Naive thymus-derived CD4-positive, alpha-beta T cell (primary cell): ENCODE results near the gene LCE3D. TPM values are rescaled to one million over a fixed set of nuclear protein-coding genes. Genes with fewer than 3 reads are reported as not detected.
"Not testable (repeated sequence)": the region's sequence is repeated elsewhere in the genome, so short reads cannot be mapped to it uniquely, and the experiment has no call there.

Source experiments
- ATAC-seq: fragments of 150-1000 bp; cut with Tn5 transposase; 2 replicates; pipeline ENCODE4 v1.10.0; 2021; ENCODE audit warnings: mild to moderate bottlenecking, moderate library complexity
- CTCF ChIA-PET: fragments of 350-600 bp; sonication (Branson Sonifier 250); formaldehyde crosslinking; loops from one replicate; lab custom pipeline; 2021; ENCODE audit warnings: antibody characterized with exemption; lab: Charles Lee
- POLR2A ChIA-PET: fragments of 350-600 bp; sonication (Branson Sonifier 250); formaldehyde crosslinking; loops from one replicate; lab custom pipeline; 2021; ENCODE audit warnings: antibody characterized with exemption, inconsistent platforms; lab: Charles Lee
- DNase-seq, 9 donors: peaks; one replicate each; pipeline versions ENCODE4 v3.0.0 to v3.0.0-alpha.2; 2020 to 2022; ENCODE audit warnings: mixed read lengths in 1 of 9
- H3K27ac ChIP-seq: one replicate; pipeline ENCODE4 v1.7.0; 2013; ENCODE audit warnings: mild to moderate bottlenecking, low read depth, low read length, moderate library complexity
- H3K27me3 ChIP-seq, 2 donors: one replicate each; pipeline ENCODE4 v1.7.0; 2013; ENCODE audit warnings: low read length in 2 of 2, mild to moderate bottlenecking in 2 of 2, moderate library complexity in 2 of 2; ENCODE audit not compliant: control insufficient read depth in 2 of 2, insufficient read depth in 2 of 2
- H3K36me3 ChIP-seq, 3 experiments: 1 replicate in 2 of 3; 2 replicates in 1 of 3; pipeline ENCODE4 v1.7.0; 2013; ENCODE audit warnings: low read length in 3 of 3, mild to moderate bottlenecking in 3 of 3, moderate library complexity in 1 of 3; ENCODE audit not compliant: insufficient read depth in 3 of 3, control insufficient read depth in 2 of 3
- H3K4me1 ChIP-seq, 2 donors: one replicate each; pipeline ENCODE4 v1.7.0; 2013; ENCODE audit warnings: low read length in 2 of 2, mild to moderate bottlenecking in 2 of 2, moderate library complexity in 1 of 2; ENCODE audit not compliant: control insufficient read depth in 2 of 2, insufficient read depth in 2 of 2
- H3K4me3 ChIP-seq: 2 replicates; pipeline ENCODE4 v1.7.0; 2013; ENCODE audit warnings: mild to moderate bottlenecking, low read length
- H3K9me3 ChIP-seq, 3 experiments: 1 replicate in 2 of 3; 2 replicates in 1 of 3; pipeline ENCODE4 v1.7.0; 2013; ENCODE audit warnings: low read length in 3 of 3; ENCODE audit not compliant: control insufficient read depth in 2 of 3
- H3K27ac Mint-ChIP-seq, 9 donors: one replicate each; pipeline ENCODE4 v1.8.0; 2020 to 2022; ENCODE audit warnings: mixed read lengths in 9 of 9, mild to moderate bottlenecking in 8 of 9, moderate library complexity in 5 of 9, inconsistent platforms in 2 of 9
- H3K27me3 Mint-ChIP-seq, 5 donors: one replicate each; pipeline ENCODE4 v1.8.0; 2021 to 2022; ENCODE audit warnings: mixed read lengths in 5 of 5, mild to moderate bottlenecking in 1 of 5
- H3K36me3 Mint-ChIP-seq, 5 donors: one replicate each; pipeline ENCODE4 v1.8.0; 2020 to 2022; ENCODE audit warnings: mixed read lengths in 5 of 5, mild to moderate bottlenecking in 3 of 5, inconsistent platforms in 1 of 5
- H3K4me1 Mint-ChIP-seq, 7 donors: one replicate each; pipeline ENCODE4 v1.8.0; 2020 to 2022; ENCODE audit warnings: mixed read lengths in 7 of 7, mild to moderate bottlenecking in 3 of 7, inconsistent platforms in 1 of 7
- H3K4me3 Mint-ChIP-seq, 10 donors: one replicate each; pipeline ENCODE4 v1.8.0; 2020 to 2022; ENCODE audit warnings: mild to moderate bottlenecking in 10 of 10, mixed read lengths in 10 of 10, moderate library complexity in 6 of 10, inconsistent platforms in 2 of 10
- H3K9me3 Mint-ChIP-seq, 11 donors: one replicate each; pipeline ENCODE4 v1.8.0; 2020 to 2022; ENCODE audit warnings: mixed read lengths in 11 of 11, mild to moderate bottlenecking in 4 of 11, inconsistent platforms in 1 of 11, moderate library complexity in 1 of 11
- intact Hi-C, 2 donors: fragments of 100-400 bp; cut with micrococcal nuclease; formaldehyde crosslinking; loops; one replicate each; pipeline ENCODE4 v1.15.1; 2023
- polyA plus RNA-seq, 2 donors: library from polyadenylated mRNA; unstranded; fragments of 300-500 nt; fragmentation: Illumina TruSeq; gene quantifications; one replicate each; pipeline ENCODE4 v1.2.3, GENCODE V29; 2021
- total RNA-seq, 6 experiments: library from RNA in 5 of 6; stranded (reverse) in 5 of 6; gene quantifications; 1 replicate in 5 of 6; 2 replicates in 1 of 6; pipeline ENCODE4 v1.2.3 and lab custom pipeline; 2021 to 2026

Gene LCE3D
- total and polyA plus RNA-seq, 7 experiments from 2014 or later: not detected

DNA sequence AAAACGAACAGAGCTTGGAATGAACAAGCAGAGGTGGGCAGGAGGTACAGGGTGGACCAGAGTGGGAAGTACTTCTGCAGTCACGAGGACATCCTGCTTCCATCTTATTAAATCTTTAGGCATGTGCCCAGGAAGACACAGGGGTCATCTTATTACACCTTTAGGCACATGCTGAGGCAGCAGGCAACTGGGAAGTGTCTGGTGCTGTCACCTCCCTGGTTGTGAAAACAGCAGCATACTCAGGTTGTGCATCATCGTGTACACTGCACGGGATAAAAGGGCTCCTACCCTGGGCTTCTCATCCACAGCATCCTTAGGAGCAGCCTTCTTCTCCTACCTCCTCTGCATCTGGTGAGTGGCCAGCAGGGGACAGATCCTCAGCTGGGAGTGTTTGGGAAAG, 19.6 kb upstream of the LCE3D start, which contains the start of gene LCE3C:
Gene LCE3C (plus strand): TSS at position 301 of the 400 bp plus-strand sequence. CDS start 498 bp downstream, outside the sequence.
- Histone ChIP-seq H3K27ac (no peak within 1 kb of the TSS), H3K27me3 (no peaks in the 10 kb centered on the region), H3K36me3 (no peaks in the 10 kb centered on the region), H3K4me3 (no peak within 1 kb of the TSS), H3K4me1 (no peaks in the 10 kb centered on the region), H3K9me3 (no peaks in the 10 kb centered on the region)
- CTCF ChIA-PET: no interaction called here
- intact Hi-C loops: no loop called here
- no peak within 1 kb of the TSS for H3K27ac Mint-ChIP-seq
- no peak for DNase-seq
- H3K9me3 Mint-ChIP-seq: peaks cover 0 to 13% (median 0%) of the 10 kb centered on the region in 11 donors
- POLR2A ChIA-PET: no interaction called here
- ATAC-seq: no peak
- no peaks in the 10 kb centered on the region for H3K4me1 Mint-ChIP-seq
- H3K27me3 Mint-ChIP-seq: peaks cover 0 to 40% (median 9%) of the 10 kb centered on the region in 5 donors
- H3K36me3 Mint-ChIP-seq: peaks cover 0 to 5% (median 0%) of the 10 kb centered on the region in 5 donors
- H3K4me3 Mint-ChIP-seq: no peak within 1 kb of the TSS

- Histone ChIP-seq H3K4me3 (no peak overlapping the region), H3K27me3 (no peaks in the 10 kb centered on the region), H3K9me3 (no peaks in the 10 kb centered on the region), H3K4me1 (no peaks in the 10 kb centered on the region), H3K36me3 (no peaks in the 10 kb centered on the region), H3K27ac (no peak overlapping the region)
- DNase-seq (no peak), ATAC-seq (no peak)
- H3K4me3 Mint-ChIP-seq: no peak overlapping the region
- ChIA-PET CTCF (no interaction called here), POLR2A (no interaction called here)
- H3K27ac Mint-ChIP-seq: no peak overlapping the region
- peaks cover 0 to 13% (median 0%) of the 10 kb centered on the region in 11 donors for H3K9me3 Mint-ChIP-seq
- intact Hi-C loops: no loop called here
- no peaks in the 10 kb centered on the region for H3K4me1 Mint-ChIP-seq
- H3K36me3 Mint-ChIP-seq: peaks cover 0 to 5% (median 0%) of the 10 kb centered on the region in 5 donors
- peaks cover 0 to 27% (median 9%) of the 10 kb centered on the region in 5 donors for H3K27me3 Mint-ChIP-seq
These were observed 16.7 kb upstream of the LCE3D start for GRCh38 chr1:152596986-152597385.

- Mint-ChIP-seq H3K27me3 (peaks cover 0 to 23% (median 8%) of the 10 kb centered on the region in 5 donors), H3K36me3 (no peaks in the 10 kb centered on the region), H3K9me3 (peaks cover 0 to 8% (median 1%) of the 10 kb centered on the region in 11 donors), H3K4me3 (no peak overlapping the region), H3K27ac (no peak overlapping the region), H3K4me1 (no peaks in the 10 kb centered on the region)
- Histone ChIP-seq H3K9me3 (no peaks in the 10 kb centered on the region), H3K4me1 (no peaks in the 10 kb centered on the region), H3K27me3 (no peaks in the 10 kb centered on the region), H3K36me3 (no peaks in the 10 kb centered on the region), H3K4me3 (no peak overlapping the region), H3K27ac (no peak overlapping the region)
- intact Hi-C loops: no loop called here
- ChIA-PET CTCF (no interaction called here), POLR2A (no interaction called here)
- ATAC-seq: no peak
- no peak for DNase-seq
These were observed 5.3 kb upstream of the LCE3D start for GRCh38 chr1:152585586-152585985.

DNA sequence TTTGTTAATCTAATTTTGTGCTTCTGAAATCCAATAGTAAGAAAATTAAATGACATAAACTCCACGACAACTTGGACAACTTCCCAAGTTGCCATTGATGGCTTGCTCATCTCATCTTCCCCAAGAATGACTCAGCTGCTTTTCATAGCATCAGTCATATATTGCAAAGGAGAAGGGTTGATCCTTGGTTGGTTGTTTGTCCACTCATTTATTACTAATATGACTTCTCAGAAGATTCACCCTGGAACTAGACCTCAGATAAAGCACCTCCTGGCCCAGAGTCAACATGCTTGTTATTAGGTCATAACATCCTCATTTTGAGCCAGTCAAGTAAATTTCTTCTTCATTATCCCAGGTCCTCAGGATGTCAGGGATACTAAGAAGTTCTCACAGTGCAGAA, 2.3 kb upstream of the LCE3D start:
- H3K36me3 ChIP-seq: no peaks in the 10 kb centered on the region
- intact Hi-C loops: no loop called here
- H3K4me3 ChIP-seq: no peak overlapping the region
- peaks cover 4 to 35% (median 19%) of the 10 kb centered on the region in 5 donors for H3K27me3 Mint-ChIP-seq
- ATAC-seq: no peak
- peaks cover 0 to 8% (median 0%) of the 10 kb centered on the region in 11 donors for H3K9me3 Mint-ChIP-seq
- peaks cover 0 to 3% of the 10 kb centered on the region in 2 donors for H3K27me3 ChIP-seq
- ChIA-PET CTCF (no interaction called here), POLR2A (no interaction called here)
- no peaks in the 10 kb centered on the region for H3K9me3 ChIP-seq
- H3K27ac Mint-ChIP-seq: no peak overlapping the region
- no peak overlapping the region for H3K27ac ChIP-seq
- H3K4me1 Mint-ChIP-seq: peaks cover 0 to 5% (median 0%) of the 10 kb centered on the region in 7 donors
- H3K4me3 Mint-ChIP-seq: no peak overlapping the region
- no peaks in the 10 kb centered on the region for H3K36me3 Mint-ChIP-seq
- no peaks in the 10 kb centered on the region for H3K4me1 ChIP-seq
- DNase-seq: no peak

- H3K4me1 ChIP-seq, ATAC-seq, CTCF ChIA-PET, H3K27ac ChIP-seq, H3K36me3 ChIP-seq, H3K9me3 ChIP-seq, H3K27me3 ChIP-seq, intact Hi-C loops, POLR2A ChIA-PET, H3K36me3 Mint-ChIP-seq, DNase-seq, H3K9me3 Mint-ChIP-seq, H3K4me3 Mint-ChIP-seq, H3K27ac Mint-ChIP-seq, H3K4me3 ChIP-seq, H3K4me1 Mint-ChIP-seq: not testable (repeated sequence)
- H3K27me3 Mint-ChIP-seq: peaks cover 7 to 40% (median 21%) of the 10 kb centered on the region in 5 donors
These were observed 790 bp downstream of the LCE3D start for GRCh38 chr1:152579526-152579925.

- ATAC-seq (no peak), DNase-seq (no peak)
- Mint-ChIP-seq H3K27me3 (peaks cover 11 to 47% (median 39%) of the 10 kb centered on the region in 5 donors), H3K36me3 (no peaks in the 10 kb centered on the region), H3K9me3 (peaks cover 0 to 4% (median 0%) of the 10 kb centered on the region in 11 donors), H3K4me3 (no peak overlapping the region), H3K4me1 (peaks cover 0 to 5% (median 0%) of the 10 kb centered on the region in 7 donors), H3K27ac (no peak overlapping the region)
- H3K4me1 ChIP-seq: no peaks in the 10 kb centered on the region
- POLR2A ChIA-PET: no interaction called here
- CTCF ChIA-PET: no interaction called here
- no peaks in the 10 kb centered on the region for H3K9me3 ChIP-seq
- no peak overlapping the region for H3K27ac ChIP-seq
- H3K36me3 ChIP-seq: no peaks in the 10 kb centered on the region
- H3K4me3 ChIP-seq: no peak overlapping the region
- peaks cover 0 to 3% of the 10 kb centered on the region in 2 donors for H3K27me3 ChIP-seq
- intact Hi-C loops: no loop called here
These were observed 3.1 kb downstream of the LCE3D start for GRCh38 chr1:152577168-152577567.

- no peak within 1 kb of the TSS for H3K27ac ChIP-seq
- ChIA-PET POLR2A (no interaction called here), CTCF (no interaction called here)
- DNase-seq: no peak
- no peak for ATAC-seq
- Mint-ChIP-seq H3K27ac (no peak within 1 kb of the TSS), H3K4me1 (no peaks in the 10 kb centered on the region), H3K4me3 (no peak within 1 kb of the TSS), H3K9me3 (peaks cover 0 to 31% (median 14%) of the 10 kb centered on the region in 11 donors), H3K36me3 (no peaks in the 10 kb centered on the region), H3K27me3 (peaks cover 6 to 26% (median 15%) of the 10 kb centered on the region in 5 donors)
- peaks cover 0 to 6% (median 0%) of the 10 kb centered on the region in 3 experiments for H3K9me3 ChIP-seq
- no peaks in the 10 kb centered on the region for H3K4me1 ChIP-seq
- H3K36me3 ChIP-seq: no peaks in the 10 kb centered on the region
- no peak within 1 kb of the TSS for H3K4me3 ChIP-seq
- intact Hi-C loops: no loop called here
- no peaks in the 10 kb centered on the region for H3K27me3 ChIP-seq
These were observed 13.6 kb downstream of the LCE3D start, which contains the start of gene LCE3E for GRCh38 chr1:152566681-152567080. Gene LCE3E, minus strand, starts transcription at chr1:152566780. Its CDS starts 572 bp downstream, at chr1:152566208.
